Activated naive CD8-positive, alpha-beta T cell treated with anti-CD3 and anti-CD28 coated beads for 36 hours (primary cell): ENCODE measurements around the gene SLC16A13. TPM values are rescaled to one million over a fixed set of nuclear protein-coding genes. Genes with fewer than 3 reads are reported as not detected.

Source experiments
- DNase-seq: peaks from one replicate; pipeline ENCODE4 v3.0.0; 2021
- H3K27ac Mint-ChIP-seq: one replicate; pipeline ENCODE4 v1.8.0; 2022; ENCODE audit warnings: mild to moderate bottlenecking, moderate library complexity, mixed read lengths
- H3K27me3 Mint-ChIP-seq: one replicate; pipeline ENCODE4 v1.8.0; 2022; ENCODE audit warnings: mild to moderate bottlenecking, mixed read lengths
- H3K36me3 Mint-ChIP-seq: one replicate; pipeline ENCODE4 v1.8.0; 2021; ENCODE audit warnings: mild to moderate bottlenecking, mixed read lengths
- H3K4me1 Mint-ChIP-seq: one replicate; pipeline ENCODE4 v1.8.0; 2021; ENCODE audit warnings: mixed read lengths
- H3K4me3 Mint-ChIP-seq: one replicate; pipeline ENCODE4 v1.8.0; 2022; ENCODE audit warnings: mild to moderate bottlenecking, moderate library complexity, mixed read lengths
- H3K9me3 Mint-ChIP-seq: one replicate; pipeline ENCODE4 v1.8.0; 2022; ENCODE audit warnings: mixed read lengths
- total RNA-seq, 2 experiments: library from RNA; stranded (reverse); gene quantifications; one replicate each; pipeline ENCODE4 v1.2.3, GENCODE V29; 2021

SLC16A13 gene
- total RNA-seq, 2 experiments from 2014 or later, result 5.2 to 6.2 TPM

GRCh38 chr17:7004398-7005253, 31.2 kb upstream of the SLC16A13 start:
- no peak for DNase-seq
- Mint-ChIP-seq H3K36me3 (peaks cover 3% of the 10 kb centered on the region), H3K4me1 (peaks cover 18% of the 10 kb centered on the region), H3K4me3 (no peak overlapping the region), H3K27ac (peak overlapping the region; percentile 10), H3K27me3 (no peaks in the 10 kb centered on the region), H3K9me3 (no peaks in the 10 kb centered on the region)

GRCh38 chr17:7005716-7006115, 30.1 kb upstream of the SLC16A13 start:
- H3K36me3 Mint-ChIP-seq, result peaks cover 5% of the 10 kb centered on the region

GRCh38 chr17:7007143-7007542, 28.7 kb upstream of the SLC16A13 start:
- Mint-ChIP-seq H3K4me1 (peaks cover 37% of the 10 kb centered on the region), H3K9me3 (no peaks in the 10 kb centered on the region), H3K27ac (no peak overlapping the region), H3K36me3 (peaks cover 5% of the 10 kb centered on the region), H3K4me3 (no peak overlapping the region), H3K27me3 (no peaks in the 10 kb centered on the region)
- no peak for DNase-seq

More at GRCh38 chr17:7005716-7006115, 30.1 kb upstream of the SLC16A13 start:
- H3K4me3 Mint-ChIP-seq, result no peak overlapping the region
- H3K27ac Mint-ChIP-seq, result no peak overlapping the region
- no peak for DNase-seq
- H3K4me1 Mint-ChIP-seq, result peaks cover 28% of the 10 kb centered on the region
- H3K27me3 Mint-ChIP-seq, result no peaks in the 10 kb centered on the region
- H3K9me3 Mint-ChIP-seq, result no peaks in the 10 kb centered on the region

GRCh38 chr17:7010523-7010922, 25.3 kb upstream of the SLC16A13 start:
- Mint-ChIP-seq H3K36me3 (peaks cover 22% of the 10 kb centered on the region), H3K27ac (peak overlapping the region; percentile 17), H3K4me1 (peaks cover 42% of the 10 kb centered on the region), H3K9me3 (no peaks in the 10 kb centered on the region), H3K27me3 (no peaks in the 10 kb centered on the region), H3K4me3 (peak overlapping the region; percentile 97)
- DNase-seq, result no peak

- H3K27me3 Mint-ChIP-seq, result no peaks in the 10 kb centered on the region
- peak overlapping the region; percentile 98 for H3K27ac Mint-ChIP-seq
- H3K9me3 Mint-ChIP-seq, result no peaks in the 10 kb centered on the region
- H3K36me3 Mint-ChIP-seq, result peaks cover 28% of the 10 kb centered on the region
- peaks cover 51% of the 10 kb centered on the region for H3K4me1 Mint-ChIP-seq
- no peak for DNase-seq
- H3K4me3 Mint-ChIP-seq, result peak overlapping the region; percentile 97
Observed at GRCh38 chr17:7011415-7011814, 24.4 kb upstream of the SLC16A13 start.

GRCh38 chr17:7011942-7012254, 23.9 kb upstream of the SLC16A13 start:
- H3K4me1 Mint-ChIP-seq, result peaks cover 55% of the 10 kb centered on the region

GRCh38 chr17:7014261-7014994, 21.4 kb upstream of the SLC16A13 start:
- peak overlapping the region; percentile 98 for H3K27ac Mint-ChIP-seq
- H3K36me3 Mint-ChIP-seq, result peaks cover 44% of the 10 kb centered on the region
- no peaks in the 10 kb centered on the region for H3K27me3 Mint-ChIP-seq
- peaks cover 60% of the 10 kb centered on the region for H3K4me1 Mint-ChIP-seq
- H3K4me3 Mint-ChIP-seq, result peak overlapping the region; percentile 97
- DNase-seq, result peak; percentile 98
- no peaks in the 10 kb centered on the region for H3K9me3 Mint-ChIP-seq

More at GRCh38 chr17:7011942-7012254, 23.9 kb upstream of the SLC16A13 start:
- DNase-seq, result no peak
- Mint-ChIP-seq H3K27ac (peak overlapping the region; percentile 98), H3K36me3 (peaks cover 33% of the 10 kb centered on the region), H3K27me3 (no peaks in the 10 kb centered on the region), H3K4me3 (peak overlapping the region; percentile 97), H3K9me3 (no peaks in the 10 kb centered on the region)

- Mint-ChIP-seq H3K36me3 (peaks cover 41% of the 10 kb centered on the region), H3K27me3 (no peaks in the 10 kb centered on the region), H3K9me3 (no peaks in the 10 kb centered on the region), H3K27ac (peak overlapping the region; percentile 97), H3K4me3 (peak overlapping the region; percentile 89), H3K4me1 (peaks cover 56% of the 10 kb centered on the region)
- DNase-seq, result peak; percentile 85
Observed at GRCh38 chr17:7014995-7015958, 20.5 kb upstream of the SLC16A13 start.

GRCh38 chr17:7016418-7016817, 19.4 kb upstream of the SLC16A13 start:
- Mint-ChIP-seq H3K36me3 (peaks cover 39% of the 10 kb centered on the region), H3K4me3 (peak overlapping the region; percentile 89), H3K4me1 (peaks cover 56% of the 10 kb centered on the region), H3K27me3 (no peaks in the 10 kb centered on the region), H3K9me3 (no peaks in the 10 kb centered on the region), H3K27ac (peak overlapping the region; percentile 97)
- DNase-seq, result peak; percentile 21

- Mint-ChIP-seq H3K27ac (peak overlapping the region; percentile 36), H3K36me3 (peaks cover 39% of the 10 kb centered on the region), H3K27me3 (no peaks in the 10 kb centered on the region), H3K4me1 (peaks cover 58% of the 10 kb centered on the region), H3K4me3 (peak overlapping the region; percentile 89), H3K9me3 (no peaks in the 10 kb centered on the region)
- DNase-seq, result no peak
Observed at GRCh38 chr17:7016886-7017826, 18.7 kb upstream of the SLC16A13 start.

GRCh38 chr17:7017827-7018200, 18.0 kb upstream of the SLC16A13 start:
- H3K36me3 Mint-ChIP-seq, result peaks cover 37% of the 10 kb centered on the region
- peak overlapping the region; percentile 40 for H3K27ac Mint-ChIP-seq
- H3K9me3 Mint-ChIP-seq, result no peaks in the 10 kb centered on the region
- peaks cover 61% of the 10 kb centered on the region for H3K4me1 Mint-ChIP-seq
- H3K4me3 Mint-ChIP-seq, result peak overlapping the region; percentile 30
- DNase-seq, result peak; percentile 47
- peaks cover 4% of the 10 kb centered on the region for H3K27me3 Mint-ChIP-seq

- Mint-ChIP-seq H3K4me3 (no peak overlapping the region), H3K27ac (no peak overlapping the region), H3K27me3 (peaks cover 11% of the 10 kb centered on the region), H3K4me1 (peaks cover 66% of the 10 kb centered on the region), H3K36me3 (peaks cover 35% of the 10 kb centered on the region), H3K9me3 (no peaks in the 10 kb centered on the region)
- DNase-seq, result no peak
Observed at GRCh38 chr17:7018331-7018964, 17.4 kb upstream of the SLC16A13 start.

GRCh38 chr17:7019367-7019766, 16.4 kb upstream of the SLC16A13 start:
- peaks cover 12% of the 10 kb centered on the region for H3K27me3 Mint-ChIP-seq
- no peak for DNase-seq
- H3K4me1 Mint-ChIP-seq, result peaks cover 70% of the 10 kb centered on the region
- H3K4me3 Mint-ChIP-seq, result no peak overlapping the region
- peaks cover 26% of the 10 kb centered on the region for H3K36me3 Mint-ChIP-seq
- H3K27ac Mint-ChIP-seq, result no peak overlapping the region
- no peaks in the 10 kb centered on the region for H3K9me3 Mint-ChIP-seq
